Measurements from ENCODE around the gene CISD1. TPM values are rescaled to one million over a fixed set of nuclear protein-coding genes. Genes with fewer than 3 reads are reported as not detected.

CISD1 gene
- total and polyA plus RNA-seq, 9 of the 15 experiments (the other 6 are each of a cell fraction or from before 2014, with no cell fraction given) = 35.8 to 342 (median 118) TPM

DNA sequence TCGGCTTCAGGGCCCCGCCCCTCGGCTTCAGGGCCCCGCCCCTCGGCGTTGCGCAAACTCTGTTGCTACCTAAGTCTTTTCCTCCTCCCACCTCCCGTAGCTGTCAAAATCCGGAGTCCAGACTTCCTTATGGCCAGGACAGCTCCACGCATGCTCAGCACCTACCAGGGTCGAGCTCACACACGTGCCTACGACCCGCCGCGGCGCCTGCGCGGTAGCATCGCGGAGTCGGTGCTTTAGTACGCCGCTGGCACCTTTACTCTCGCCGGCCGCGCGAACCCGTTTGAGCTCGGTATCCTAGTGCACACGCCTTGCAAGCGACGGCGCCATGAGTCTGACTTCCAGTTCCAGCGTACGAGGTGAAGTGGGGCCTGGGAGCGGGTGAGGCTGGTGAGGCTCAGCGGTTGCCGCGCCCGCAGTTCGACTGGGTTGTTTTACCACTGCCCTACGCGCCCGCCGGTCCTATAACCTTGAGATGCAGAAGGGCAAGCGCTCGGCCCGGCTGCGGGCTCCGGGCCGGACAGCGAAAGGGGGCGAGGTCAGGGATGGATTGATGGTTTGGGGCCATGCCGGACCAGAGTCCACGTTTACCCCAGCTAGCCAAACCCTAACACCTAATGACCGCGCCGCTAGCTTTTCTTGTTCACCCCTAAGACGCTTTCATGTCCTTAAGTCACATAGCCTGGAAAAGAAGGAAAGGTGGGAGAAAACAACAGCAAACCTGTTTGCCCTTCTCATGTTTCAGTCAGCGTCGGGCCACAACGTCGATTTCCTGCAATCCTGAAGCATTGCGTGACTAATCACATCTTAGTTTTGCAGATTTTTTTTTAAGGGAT, at the start of gene CISD1 (continued):
- TF ChIP-seq CUX1 (CRISPR knock-in tag; IDR thresholded peaks at IDR 0.05) (no peak), TAF9B (IDR thresholded peaks at IDR 0.05; ENCODE audit: partially characterized antibody) (peak; percentile 63), POLR2H (tag; IDR thresholded peaks at IDR 0.05; ENCODE audit: low read depth) (peak; percentile 18; the same call in 1 of the 2 replicates), NR2C1 (IDR thresholded peaks at IDR 0.05) (no peak; the same call in 1 of the 2 replicates), NR2C1 (tag; IDR thresholded peaks at IDR 0.05) (peak; percentile 46; the same call in 1 of the 2 replicates), AFF4 (CRISPR knock-in tag; IDR thresholded peaks at IDR 0.05) (no peak), ZNF384 (IDR thresholded peaks at IDR 0.05; ENCODE audit: low read depth, low read length) (peak; percentile 39), PHTF2 (CRISPR knock-in tag; IDR thresholded peaks at IDR 0.05) (0 out of 2 replicates have a peak, but pooled peaks have one; percentile 29), SIN3B (IDR thresholded peaks at IDR 0.05; ENCODE audit: low read depth) (peak; percentile 34; the same call in 1 of the 2 replicates), SIN3A (IDR thresholded peaks at IDR 0.05; ENCODE audit: borderline replicate concordance in 2 of 2, control insufficient read depth in 1 of 2, low read depth in 2 of 2, low read length in 2 of 2) (peak in 1 of 2 experiments; percentile 51; a peak in 1 of 4 replicates), IRF9 (tag; IDR thresholded peaks at IDR 0.05) (peak; percentile 75; the same call in 1 of the 2 replicates)
- TF ChIP-seq, protein P1, sequence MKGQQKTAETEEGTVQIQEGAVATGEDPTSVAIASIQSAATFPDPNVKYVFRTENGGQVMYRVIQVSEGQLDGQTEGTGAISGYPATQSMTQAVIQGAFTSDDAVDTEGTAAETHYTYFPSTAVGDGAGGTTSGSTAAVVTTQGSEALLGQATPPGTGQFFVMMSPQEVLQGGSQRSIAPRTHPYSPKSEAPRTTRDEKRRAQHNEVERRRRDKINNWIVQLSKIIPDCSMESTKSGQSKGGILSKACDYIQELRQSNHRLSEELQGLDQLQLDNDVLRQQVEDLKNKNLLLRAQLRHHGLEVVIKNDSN (CRISPR knock-in tag; IDR thresholded peaks at IDR 0.05) = peak; percentile 95
- TF ChIP-seq, protein P2, sequence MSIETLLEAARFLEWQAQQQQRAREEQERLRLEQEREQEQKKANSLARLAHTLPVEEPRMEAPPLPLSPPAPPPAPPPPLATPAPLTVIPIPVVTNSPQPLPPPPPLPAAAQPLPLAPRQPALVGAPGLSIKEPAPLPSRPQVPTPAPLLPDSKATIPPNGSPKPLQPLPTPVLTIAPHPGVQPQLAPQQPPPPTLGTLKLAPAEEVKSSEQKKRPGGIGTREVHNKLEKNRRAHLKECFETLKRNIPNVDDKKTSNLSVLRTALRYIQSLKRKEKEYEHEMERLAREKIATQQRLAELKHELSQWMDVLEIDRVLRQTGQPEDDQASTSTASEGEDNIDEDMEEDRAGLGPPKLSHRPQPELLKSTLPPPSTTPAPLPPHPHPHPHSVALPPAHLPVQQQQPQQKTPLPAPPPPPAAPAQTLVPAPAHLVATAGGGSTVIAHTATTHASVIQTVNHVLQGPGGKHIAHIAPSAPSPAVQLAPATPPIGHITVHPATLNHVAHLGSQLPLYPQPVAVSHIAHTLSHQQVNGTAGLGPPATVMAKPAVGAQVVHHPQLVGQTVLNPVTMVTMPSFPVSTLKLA (conservative IDR thresholded peaks at IDR 0.05) = peak; percentile 96 to 97
